Measurements from ENCODE around the gene LCP2.

The LCP2 gene

DNA sequence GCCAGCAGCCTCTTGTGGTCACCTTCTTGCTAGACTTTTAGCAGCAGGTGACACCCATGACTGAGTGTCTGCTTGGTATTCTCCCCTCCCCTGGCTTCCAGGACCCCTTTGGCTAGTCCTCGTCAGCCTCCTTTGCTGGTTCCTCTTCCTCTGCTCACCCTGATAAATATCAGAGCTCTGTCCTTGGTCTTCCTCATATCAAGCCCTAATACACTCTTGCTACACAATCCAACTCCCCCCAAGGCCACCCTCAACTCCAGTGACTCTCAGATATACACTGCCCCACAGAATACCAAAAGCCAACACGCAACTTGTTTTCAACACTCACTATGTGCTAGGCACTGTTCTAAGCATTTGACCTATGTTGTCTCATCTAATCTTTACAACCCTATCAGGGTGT, 30.3 kb upstream of the LCP2 start:
- no peak overlapping the region for H3K14ac ChIP-seq (ENCODE audit: low read length in 2 of 2)
- no peaks in the 10 kb centered on the region for H3K79me1 ChIP-seq (replicated peaks; ENCODE audit: low read length, poor library complexity, severe bottlenecking)
- DNase-seq, result no peak
- no peak overlapping the region for H3K4ac ChIP-seq (ENCODE audit: low read depth in 1 of 2, low read length in 2 of 2)
- no peak overlapping the region for H2BK12ac ChIP-seq (ENCODE audit: low read length in 2 of 2)
- H3K23ac ChIP-seq (ENCODE audit: low read length in 2 of 2), result no peak overlapping the region
- no peak overlapping the region for H3K4me2 ChIP-seq (ENCODE audit: low read length, poor library complexity, severe bottlenecking)
- no peak overlapping the region for H4K8ac ChIP-seq (ENCODE audit: low read length)
- H2AFZ ChIP-seq (ENCODE audit: low read depth, low read length), result no peak overlapping the region
- H3K9ac ChIP-seq (ENCODE audit: low read length), result no peak overlapping the region
- no peak overlapping the region for H3K27ac ChIP-seq (ENCODE audit: low read length, poor library complexity, severe bottlenecking)
- no peak overlapping the region for H2BK120ac ChIP-seq (ENCODE audit: low read depth, low read length)
- no peaks in the 10 kb centered on the region for H3K36me3 ChIP-seq (ENCODE audit: control insufficient read depth in 1 of 2, insufficient read depth in 2 of 2, low read depth in 1 of 2, low read length in 2 of 2)
- 90% methylated on average over 2 of the region's 2 CpGs for WGBS
- no peak overlapping the region for H3K18ac ChIP-seq (ENCODE audit: low read depth in 1 of 2, low read length in 2 of 2)
- H3K9me3 ChIP-seq (ENCODE audit: control insufficient read depth, low read length), result no peaks in the 10 kb centered on the region
- H3K4me1 ChIP-seq (ENCODE audit: control insufficient read depth, insufficient read depth, low read depth, low read length), result peaks cover 3% of the 10 kb centered on the region
- H3K27me3 ChIP-seq (ENCODE audit: control insufficient read depth in 1 of 2, insufficient read depth in 1 of 2, low read length in 2 of 2), result peaks cover 0 to 21% of the 10 kb centered on the region in 2 experiments
- no peak overlapping the region for H3K4me3 ChIP-seq (ENCODE audit: insufficient read depth in 1 of 2, low read depth in 1 of 2, low read length in 2 of 2)
- H2BK15ac ChIP-seq (ENCODE audit: low read depth, poor library complexity, severe bottlenecking), result no peak overlapping the region
- no peak overlapping the region for H2AK5ac ChIP-seq (ENCODE audit: low read length, severe bottlenecking)
- no peak overlapping the region for H2BK5ac ChIP-seq (ENCODE audit: low read depth, low read length, poor library complexity, severe bottlenecking)
- no peak overlapping the region for H4K91ac ChIP-seq (ENCODE audit: low read length)

- H3K4ac ChIP-seq (ENCODE audit: low read depth in 1 of 2, low read length in 2 of 2), result no peak overlapping the region
- no peak overlapping the region for H2AK5ac ChIP-seq (ENCODE audit: low read length, severe bottlenecking)
- no peak overlapping the region for H2BK120ac ChIP-seq (ENCODE audit: low read depth, low read length)
- no peaks in the 10 kb centered on the region for H3K79me1 ChIP-seq (replicated peaks; ENCODE audit: low read length, poor library complexity, severe bottlenecking)
- no peak overlapping the region for H2AFZ ChIP-seq (ENCODE audit: low read depth, low read length)
- no peak overlapping the region for H3K18ac ChIP-seq (ENCODE audit: low read depth in 1 of 2, low read length in 2 of 2)
- H3K4me2 ChIP-seq (ENCODE audit: low read length, poor library complexity, severe bottlenecking), result no peak overlapping the region
- WGBS, result 69% methylated on average over 3 of the region's 4 CpGs
- no peak overlapping the region for H3K27ac ChIP-seq (ENCODE audit: low read length, poor library complexity, severe bottlenecking)
- peaks cover 3% of the 10 kb centered on the region for H3K4me1 ChIP-seq (ENCODE audit: control insufficient read depth, insufficient read depth, low read depth, low read length)
- H3K36me3 ChIP-seq (ENCODE audit: control insufficient read depth in 1 of 2, insufficient read depth in 2 of 2, low read depth in 1 of 2, low read length in 2 of 2), result no peaks in the 10 kb centered on the region
- H3K27me3 ChIP-seq (ENCODE audit: control insufficient read depth in 1 of 2, insufficient read depth in 1 of 2, low read length in 2 of 2), result peaks cover 0 to 21% of the 10 kb centered on the region in 2 experiments
- no peaks in the 10 kb centered on the region for H3K9me3 ChIP-seq (ENCODE audit: control insufficient read depth, low read length)
- no peak overlapping the region for H4K8ac ChIP-seq (ENCODE audit: low read length)
- peak overlapping the region in 1 of 2 experiments; percentile 39 for H2BK12ac ChIP-seq (ENCODE audit: low read length in 2 of 2)
- H3K23ac ChIP-seq (ENCODE audit: low read length in 2 of 2), result no peak overlapping the region
- H4K91ac ChIP-seq (ENCODE audit: low read length), result no peak overlapping the region
- H3K9ac ChIP-seq (ENCODE audit: low read length), result no peak overlapping the region
- no peak overlapping the region for H3K4me3 ChIP-seq (ENCODE audit: insufficient read depth in 1 of 2, low read depth in 1 of 2, low read length in 2 of 2)
- H3K14ac ChIP-seq (ENCODE audit: low read length in 2 of 2), result no peak overlapping the region
- no peak for DNase-seq
- no peak overlapping the region for H2BK15ac ChIP-seq (ENCODE audit: low read depth, poor library complexity, severe bottlenecking)
- H2BK5ac ChIP-seq (ENCODE audit: low read depth, low read length, poor library complexity, severe bottlenecking), result no peak overlapping the region
These were observed 29.6 kb upstream of the LCP2 start for GRCh38 chr5:170327168-170327567.

- H2AFZ ChIP-seq (ENCODE audit: low read depth, low read length), result no peak overlapping the region
- H2BK12ac ChIP-seq (ENCODE audit: low read length in 2 of 2), result no peak overlapping the region
- 74% methylated on average over 5 of the region's 5 CpGs for WGBS
- H2BK15ac ChIP-seq (ENCODE audit: low read depth, poor library complexity, severe bottlenecking), result no peak overlapping the region
- no peak overlapping the region for H3K27ac ChIP-seq (ENCODE audit: low read length, poor library complexity, severe bottlenecking)
- H3K79me1 ChIP-seq (replicated peaks; ENCODE audit: low read length, poor library complexity, severe bottlenecking), result no peaks in the 10 kb centered on the region
- no peak overlapping the region for H2BK5ac ChIP-seq (ENCODE audit: low read depth, low read length, poor library complexity, severe bottlenecking)
- no peak overlapping the region for H4K91ac ChIP-seq (ENCODE audit: low read length)
- no peaks in the 10 kb centered on the region for H3K4me1 ChIP-seq (ENCODE audit: control insufficient read depth, insufficient read depth, low read depth, low read length)
- H3K14ac ChIP-seq (ENCODE audit: low read length in 2 of 2), result no peak overlapping the region
- H4K8ac ChIP-seq (ENCODE audit: low read length), result no peak overlapping the region
- no peak overlapping the region for H2AK5ac ChIP-seq (ENCODE audit: low read length, severe bottlenecking)
- no peak for DNase-seq
- H3K4me2 ChIP-seq (ENCODE audit: low read length, poor library complexity, severe bottlenecking), result no peak overlapping the region
- H3K9me3 ChIP-seq (ENCODE audit: control insufficient read depth, low read length), result no peaks in the 10 kb centered on the region
- H3K36me3 ChIP-seq (ENCODE audit: control insufficient read depth in 1 of 2, insufficient read depth in 2 of 2, low read depth in 1 of 2, low read length in 2 of 2), result no peaks in the 10 kb centered on the region
- H3K4ac ChIP-seq (ENCODE audit: low read depth in 1 of 2, low read length in 2 of 2), result no peak overlapping the region
- no peak overlapping the region for H3K4me3 ChIP-seq (ENCODE audit: insufficient read depth in 1 of 2, low read depth in 1 of 2, low read length in 2 of 2)
- H3K9ac ChIP-seq (ENCODE audit: low read length), result no peak overlapping the region
- H3K27me3 ChIP-seq (ENCODE audit: control insufficient read depth in 1 of 2, insufficient read depth in 1 of 2, low read length in 2 of 2), result peaks cover 13 to 16% of the 10 kb centered on the region in 2 experiments
- H3K18ac ChIP-seq (ENCODE audit: low read depth in 1 of 2, low read length in 2 of 2), result no peak overlapping the region
- no peak overlapping the region for H2BK120ac ChIP-seq (ENCODE audit: low read depth, low read length)
- no peak overlapping the region for H3K23ac ChIP-seq (ENCODE audit: low read length in 2 of 2)
These were observed 21.7 kb upstream of the LCP2 start for GRCh38 chr5:170319301-170319700.

DNA sequence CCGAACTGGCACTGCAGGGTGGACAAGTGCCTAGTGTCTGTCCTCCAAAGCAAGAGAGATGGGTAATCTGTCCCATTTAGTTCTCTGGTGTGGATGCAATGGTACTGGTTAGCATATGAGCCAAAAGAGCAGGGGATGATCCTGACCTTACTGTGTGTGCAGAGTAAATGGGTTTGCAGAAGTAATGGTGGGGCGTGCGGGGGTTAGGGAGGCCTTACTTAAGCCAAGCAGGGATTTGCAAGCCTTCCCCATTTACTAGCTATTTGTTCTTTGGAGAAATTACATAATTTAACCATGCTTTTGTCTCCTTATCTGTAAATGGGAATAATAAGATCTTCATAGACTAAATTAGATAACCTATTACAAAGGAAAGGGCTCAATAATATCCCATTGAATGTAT, 19.9 kb upstream of the LCP2 start:
- no peak for DNase-seq
- Histone ChIP-seq H3K9me3 (ENCODE audit: control insufficient read depth, low read length) (no peaks in the 10 kb centered on the region), H3K23ac (ENCODE audit: low read length in 2 of 2) (no peak overlapping the region), H2BK5ac (ENCODE audit: low read depth, low read length, poor library complexity, severe bottlenecking) (no peak overlapping the region), H3K4me1 (ENCODE audit: control insufficient read depth, insufficient read depth, low read depth, low read length) (no peaks in the 10 kb centered on the region), H3K18ac (ENCODE audit: low read depth in 1 of 2, low read length in 2 of 2) (no peak overlapping the region), H3K4me3 (ENCODE audit: insufficient read depth in 1 of 2, low read depth in 1 of 2, low read length in 2 of 2) (no peak overlapping the region), H3K14ac (ENCODE audit: low read length in 2 of 2) (no peak overlapping the region), H2BK12ac (ENCODE audit: low read length in 2 of 2) (no peak overlapping the region), H4K91ac (ENCODE audit: low read length) (no peak overlapping the region), H3K36me3 (ENCODE audit: control insufficient read depth in 1 of 2, insufficient read depth in 2 of 2, low read depth in 1 of 2, low read length in 2 of 2) (no peaks in the 10 kb centered on the region), H2BK120ac (ENCODE audit: low read depth, low read length) (no peak overlapping the region), H3K27me3 (ENCODE audit: control insufficient read depth in 1 of 2, insufficient read depth in 1 of 2, low read length in 2 of 2) (peaks cover 16 to 17% of the 10 kb centered on the region in 2 experiments), H4K8ac (ENCODE audit: low read length) (no peak overlapping the region), H2AK5ac (ENCODE audit: low read length, severe bottlenecking) (no peak overlapping the region), H3K4me2 (ENCODE audit: low read length, poor library complexity, severe bottlenecking) (no peak overlapping the region), H3K27ac (ENCODE audit: low read length, poor library complexity, severe bottlenecking) (no peak overlapping the region), H3K9ac (ENCODE audit: low read length) (no peak overlapping the region), H3K4ac (ENCODE audit: low read depth in 1 of 2, low read length in 2 of 2) (no peak overlapping the region), H2AFZ (ENCODE audit: low read depth, low read length) (no peak overlapping the region), H2BK15ac (ENCODE audit: low read depth, poor library complexity, severe bottlenecking) (no peak overlapping the region), H3K79me1 (replicated peaks; ENCODE audit: low read length, poor library complexity, severe bottlenecking) (no peaks in the 10 kb centered on the region)
- 97% methylated on average over 1 of the region's 3 CpGs for WGBS

Data from mesenchymal stem cell (in vitro differentiated cells and primary cell).